GM18909 (cell line): ENCODE data around the gene EIF4G3.
A peak's percentile ranks its signal among the peaks of the same experiment; 100 is the strongest.
"Not testable (repeated sequence)": the region's sequence is repeated elsewhere in the genome, so short reads cannot be mapped to it uniquely, and the experiment has no call there.

Source experiments
- ATAC-seq: cut with Tn5 transposase; IDR thresholded peaks from one replicate; pipeline ENCODE4 v1.9.1; 2021; ENCODE audit warnings: mild to moderate bottlenecking; ENCODE audit not compliant: unreplicated experiment, poor library complexity

EIF4G3 gene

GRCh38 chr1:21188235-21188634, 11.5 kb upstream of the EIF4G3 start:
- no peak for ATAC-seq

- no peak for ATAC-seq
Observed at GRCh38 chr1:21185221-21185731, 8.6 kb upstream of the EIF4G3 start.

GRCh38 chr1:21184276-21184675, 7.6 kb upstream of the EIF4G3 start:
- ATAC-seq: no peak

- no peak for ATAC-seq
Observed at GRCh38 chr1:21182181-21182731, 5.6 kb upstream of the EIF4G3 start.

GRCh38 chr1:21178271-21178670, 1.6 kb upstream of the EIF4G3 start:
- not testable (repeated sequence) for ATAC-seq

GRCh38 chr1:21175670-21176581, 771 bp downstream of the EIF4G3 start:
- ATAC-seq: peak; percentile 21

GRCh38 chr1:21175324-21175669, 1.4 kb downstream of the EIF4G3 start:
- no peak for ATAC-seq

- no peak for ATAC-seq
Observed at GRCh38 chr1:21174654-21175323, 1.9 kb downstream of the EIF4G3 start.

GRCh38 chr1:21174230-21174629, 2.5 kb downstream of the EIF4G3 start:
- no peak for ATAC-seq

GRCh38 chr1:21173096-21173495, 3.6 kb downstream of the EIF4G3 start:
- ATAC-seq: not testable (repeated sequence)

- not testable (repeated sequence) for ATAC-seq
Observed at GRCh38 chr1:21170837-21171236, 5.9 kb downstream of the EIF4G3 start.

- ATAC-seq: no peak
Observed at GRCh38 chr1:21168444-21168843, 8.3 kb downstream of the EIF4G3 start.

- no peak for ATAC-seq
Observed at GRCh38 chr1:21165646-21166045, 11.1 kb downstream of the EIF4G3 start.

- no peak for ATAC-seq
Observed at GRCh38 chr1:21165076-21165475, 11.6 kb downstream of the EIF4G3 start.

GRCh38 chr1:21164266-21164665, 12.4 kb downstream of the EIF4G3 start:
- no peak for ATAC-seq

- ATAC-seq: no peak
Observed at GRCh38 chr1:21162740-21163464, 13.8 kb downstream of the EIF4G3 start.

- ATAC-seq: no peak
Observed at GRCh38 chr1:21161842-21162241, 14.9 kb downstream of the EIF4G3 start.

- no peak for ATAC-seq
Observed at GRCh38 chr1:21160263-21160796, 16.4 kb downstream of the EIF4G3 start.

- ATAC-seq: no peak
Observed at GRCh38 chr1:21157868-21158267, 18.8 kb downstream of the EIF4G3 start.

GRCh38 chr1:21157054-21157453, 19.6 kb downstream of the EIF4G3 start:
- ATAC-seq: no peak
